Fibroblast of lung (primary cell): Measurements from ENCODE around the gene DEFB124.

ENCODE experiments used
- EZH2 ChIP-seq: IDR thresholded peaks from 2 replicates; pipeline ENCODE4 v1.5.1; 2012; ENCODE audit warnings: low read length, control low read depth, mild to moderate bottlenecking; ENCODE audit errors: missing control alignments
- TF ChIP-seq, protein P1 (sequence below), 2 donors: IDR thresholded peaks in 1 of 2; conservative IDR thresholded peaks in 1 of 2; 1 replicate in 1 of 2; 2 replicates in 1 of 2; pipeline ENCODE4 v1.5.1; 2011 to 2012; ENCODE audit warnings: low read length in 2 of 2, control low read depth in 1 of 2, inconsistent platforms in 1 of 2, low read depth in 1 of 2, mild to moderate bottlenecking in 1 of 2

DNA sequence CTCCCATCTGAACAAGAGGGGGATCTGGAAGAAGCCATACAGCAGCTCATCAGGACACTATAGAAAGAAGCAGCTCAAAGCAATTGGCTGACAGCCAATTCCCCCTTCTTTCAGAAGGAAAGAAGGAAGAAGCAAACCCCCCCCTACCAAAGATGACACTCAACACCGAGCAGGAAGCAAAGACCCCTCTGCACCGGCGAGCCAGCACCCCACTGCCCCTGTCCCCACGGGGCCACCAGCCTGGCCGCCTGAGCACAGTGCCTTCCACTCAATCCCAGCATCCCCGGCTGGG lies 1.3 kb upstream of the DEFB124 start:
- TF ChIP-seq, protein P1, sequence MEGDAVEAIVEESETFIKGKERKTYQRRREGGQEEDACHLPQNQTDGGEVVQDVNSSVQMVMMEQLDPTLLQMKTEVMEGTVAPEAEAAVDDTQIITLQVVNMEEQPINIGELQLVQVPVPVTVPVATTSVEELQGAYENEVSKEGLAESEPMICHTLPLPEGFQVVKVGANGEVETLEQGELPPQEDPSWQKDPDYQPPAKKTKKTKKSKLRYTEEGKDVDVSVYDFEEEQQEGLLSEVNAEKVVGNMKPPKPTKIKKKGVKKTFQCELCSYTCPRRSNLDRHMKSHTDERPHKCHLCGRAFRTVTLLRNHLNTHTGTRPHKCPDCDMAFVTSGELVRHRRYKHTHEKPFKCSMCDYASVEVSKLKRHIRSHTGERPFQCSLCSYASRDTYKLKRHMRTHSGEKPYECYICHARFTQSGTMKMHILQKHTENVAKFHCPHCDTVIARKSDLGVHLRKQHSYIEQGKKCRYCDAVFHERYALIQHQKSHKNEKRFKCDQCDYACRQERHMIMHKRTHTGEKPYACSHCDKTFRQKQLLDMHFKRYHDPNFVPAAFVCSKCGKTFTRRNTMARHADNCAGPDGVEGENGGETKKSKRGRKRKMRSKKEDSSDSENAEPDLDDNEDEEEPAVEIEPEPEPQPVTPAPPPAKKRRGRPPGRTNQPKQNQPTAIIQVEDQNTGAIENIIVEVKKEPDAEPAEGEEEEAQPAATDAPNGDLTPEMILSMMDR (conservative IDR thresholded peaks at IDR 0.05 in 1 of 2, IDR thresholded peaks at IDR 0.05 in 1 of 2; ENCODE audit: low read depth in 1 of 2, low read length in 2 of 2) = no peak
- no peak for TF ChIP-seq EZH2
